Amygdala (tissue), 56 donors: ENCODE data around the gene CMTM5.

ENCODE experiments used
- DNase-seq, 56 donors: peaks; one replicate each; lab custom pipeline; 2025; lab: John Stamatoyannopoulos, UW

CMTM5 gene

GRCh38 chr14:23376482-23377197 is at the start of gene CMTM5:
TSS of gene CMTM5 (plus strand) at chr14:23377046. CDS start at chr14:23377252, 206 bp downstream.
- DNase-seq, result peak in 54 of 56 donors; percentile 70 to 98 (median 93)

GRCh38 chr14:23327947-23328744 is 48.7 kb upstream of the CMTM5 start:
- DNase-seq, result peak in 41 of 56 donors; percentile 6 to 89 (median 46)

- DNase-seq, result no peak
Measured at GRCh38 chr14:23335623-23336022, 41.2 kb upstream of the CMTM5 start.

- no peak for DNase-seq
Measured at GRCh38 chr14:23339506-23340268, 37.2 kb upstream of the CMTM5 start.

GRCh38 chr14:23344481-23344880 is 32.4 kb upstream of the CMTM5 start:
- DNase-seq, result no peak

GRCh38 chr14:23345987-23346692 is 30.7 kb upstream of the CMTM5 start:
- DNase-seq, result no peak

- no peak for DNase-seq
Measured at GRCh38 chr14:23346693-23347405, 30.0 kb upstream of the CMTM5 start.

GRCh38 chr14:23347406-23348296 is 29.2 kb upstream of the CMTM5 start:
- no peak for DNase-seq

- no peak for DNase-seq
Measured at GRCh38 chr14:23348297-23348655, 28.6 kb upstream of the CMTM5 start.

- DNase-seq, result no peak
Measured at GRCh38 chr14:23349156-23349845, 27.5 kb upstream of the CMTM5 start.

- DNase-seq, result peak in 17 of 56 donors; percentile 38 to 79 (median 54)
Measured at GRCh38 chr14:23351681-23352505, 25.0 kb upstream of the CMTM5 start.

- peak in 54 of 56 donors; percentile 34 to 95 (median 82) for DNase-seq
Measured at GRCh38 chr14:23352506-23353432, 24.1 kb upstream of the CMTM5 start, which contains the start of gene SLC22A17. TSS of gene SLC22A17 (minus strand) at chr14:23352887.

GRCh38 chr14:23353433-23353780 is 23.4 kb upstream of the CMTM5 start:
- DNase-seq, result no peak

GRCh38 chr14:23354990-23355389 is 21.9 kb upstream of the CMTM5 start:
- no peak for DNase-seq

GRCh38 chr14:23355871-23356435 is 20.9 kb upstream of the CMTM5 start:
- DNase-seq, result no peak

GRCh38 chr14:23356662-23357061 is 20.2 kb upstream of the CMTM5 start:
- DNase-seq, result no peak
